Stimulated activated CD4-positive, alpha-beta T cell treated with anti-CD3 and anti-CD28 coated beads, Interleukin-1b, Interleukin-23, amount 100 ng/mL, for 48 hours (primary cell): ENCODE measurements around the gene CRYBB1.
A peak's percentile ranks its signal among the peaks of the same experiment; 100 is the strongest.
"Not testable (repeated sequence)": the region's sequence is repeated elsewhere in the genome, so short reads cannot be mapped to it uniquely, and the experiment has no call there.

Source experiments
- DNase-seq: peaks from one replicate; pipeline ENCODE4 v3.0.0-alpha.2; 2020

The CRYBB1 gene

DNA sequence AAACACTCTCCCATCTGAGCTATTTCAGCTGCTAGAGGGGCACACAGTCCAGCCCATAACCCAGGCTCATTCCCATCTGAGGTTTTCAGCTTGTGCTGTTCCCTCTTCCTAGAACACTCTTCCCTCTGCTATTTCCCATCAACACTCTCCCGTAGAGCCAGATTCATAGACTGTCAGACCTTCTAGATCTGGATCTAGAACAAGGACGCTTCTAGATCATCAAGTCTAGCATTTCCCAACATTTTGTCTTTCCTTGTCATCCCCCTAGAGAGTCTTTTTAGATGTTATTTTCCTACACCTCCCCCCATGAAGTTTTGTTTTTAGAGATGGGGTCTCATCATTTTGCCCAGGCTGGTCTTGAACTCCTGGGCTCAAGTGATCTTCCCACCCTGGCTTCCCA, 17.3 kb upstream of the CRYBB1 start:
- DNase-seq, result no peak

DNA sequence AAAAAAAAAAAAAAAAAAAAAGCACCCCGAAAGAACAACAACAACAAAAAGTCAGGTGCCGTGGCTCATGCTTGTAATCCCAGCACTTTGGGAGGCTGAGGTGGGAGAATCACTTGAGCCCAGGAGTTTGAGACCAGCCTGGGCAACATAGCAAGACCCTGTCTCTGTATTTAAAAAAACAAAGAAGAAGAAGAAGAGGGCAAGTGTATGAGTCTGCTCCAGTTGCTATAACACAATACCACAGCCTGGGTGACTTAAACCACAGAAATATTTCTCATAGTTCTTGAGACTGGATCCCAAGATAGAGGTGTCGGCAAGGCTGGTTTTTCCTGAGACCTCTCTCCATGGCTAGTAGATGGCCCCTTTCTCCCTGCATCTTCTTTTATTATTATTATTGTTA, 16.4 kb upstream of the CRYBB1 start:
- no peak for DNase-seq

DNA sequence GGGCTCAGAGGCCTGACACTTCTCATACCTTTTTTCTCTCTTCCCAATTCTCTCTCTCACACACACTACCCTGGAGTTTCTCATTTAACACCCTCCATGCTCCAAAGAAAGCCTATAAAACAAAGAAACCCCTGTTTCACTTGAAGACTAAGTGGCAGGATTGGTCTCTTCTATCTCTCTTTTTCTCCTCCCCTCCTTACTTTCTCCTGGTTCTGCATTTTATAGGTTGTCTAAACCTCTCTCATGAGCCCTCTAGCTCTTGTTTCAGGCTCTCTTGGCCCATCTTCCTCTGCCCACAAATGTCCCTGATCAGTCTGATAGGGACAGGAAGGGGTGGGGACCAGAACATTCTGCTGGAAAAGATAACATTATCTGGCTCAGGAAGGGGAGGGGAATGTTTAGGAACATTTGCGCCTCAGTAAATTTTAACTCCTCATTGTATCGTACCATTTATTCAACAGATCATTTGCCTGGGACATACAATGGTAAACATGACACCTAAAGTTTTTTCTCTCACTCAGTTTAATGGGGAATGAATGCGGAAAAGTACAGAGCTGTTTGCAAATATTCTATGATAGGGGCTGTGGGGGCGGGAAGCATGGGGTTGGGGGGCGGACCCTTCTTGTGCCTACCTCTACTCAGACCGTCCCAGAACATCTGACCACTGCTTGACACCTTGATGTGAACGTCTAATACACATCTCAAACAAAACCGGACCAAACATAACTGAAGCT, 14.8 kb upstream of the CRYBB1 start:
- DNase-seq, result no peak

DNA sequence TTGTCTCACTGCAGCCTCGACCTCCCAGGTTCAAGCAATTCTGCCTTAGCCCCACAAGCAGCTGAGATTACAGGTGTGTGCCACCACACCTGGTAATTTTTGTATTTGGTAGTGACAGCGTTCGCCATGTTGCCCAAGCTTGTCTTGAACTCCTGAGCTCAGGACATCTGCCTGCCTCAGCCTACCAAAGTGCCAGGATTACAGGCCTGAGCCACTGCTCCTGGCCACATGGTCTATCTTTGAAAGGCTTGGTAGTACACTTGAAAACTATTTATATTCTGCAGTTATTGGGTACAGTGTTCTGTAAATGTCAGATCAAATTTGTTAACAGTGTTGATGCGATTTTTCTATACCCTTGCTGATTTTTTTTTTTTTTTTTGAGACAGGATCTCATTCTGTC, 13.5 kb upstream of the CRYBB1 start:
- DNase-seq, result no peak

DNA sequence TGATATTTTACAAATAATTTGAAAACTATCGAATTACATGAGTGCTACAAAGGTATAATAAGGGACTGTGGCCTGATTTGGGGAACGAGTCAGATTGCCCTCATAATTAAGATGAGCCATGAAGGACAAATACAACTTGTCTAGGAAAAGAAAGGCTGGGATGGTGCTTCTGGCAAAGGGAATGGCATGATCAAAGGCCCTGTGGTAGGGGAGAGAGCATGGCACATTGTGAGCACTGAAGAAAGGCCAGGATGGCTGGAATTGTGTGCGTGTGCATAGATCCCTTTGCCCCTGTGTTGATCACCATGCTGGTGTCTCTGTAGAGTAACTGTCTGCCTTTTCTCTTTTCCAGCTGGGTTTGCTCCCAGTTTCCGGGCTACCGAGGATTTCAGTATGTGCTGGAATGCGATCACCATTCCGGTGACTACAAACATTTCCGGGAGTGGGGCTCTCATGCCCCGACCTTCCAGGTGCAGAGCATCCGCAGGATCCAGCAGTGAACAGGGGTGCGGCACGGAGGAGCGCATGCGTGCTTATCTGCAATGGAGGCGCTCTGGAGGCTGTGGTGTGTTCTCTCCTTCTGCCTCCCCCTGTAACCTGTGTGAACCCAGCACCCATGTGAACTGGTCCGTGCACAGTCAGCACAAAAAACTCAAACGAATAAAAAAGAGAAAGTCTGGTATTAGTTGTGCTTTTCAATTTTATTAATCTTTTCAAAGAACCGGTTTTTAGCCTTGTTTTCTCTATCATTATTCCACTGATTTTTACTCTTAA, 12.3 kb upstream of the CRYBB1 start:
- DNase-seq, result no peak

DNA sequence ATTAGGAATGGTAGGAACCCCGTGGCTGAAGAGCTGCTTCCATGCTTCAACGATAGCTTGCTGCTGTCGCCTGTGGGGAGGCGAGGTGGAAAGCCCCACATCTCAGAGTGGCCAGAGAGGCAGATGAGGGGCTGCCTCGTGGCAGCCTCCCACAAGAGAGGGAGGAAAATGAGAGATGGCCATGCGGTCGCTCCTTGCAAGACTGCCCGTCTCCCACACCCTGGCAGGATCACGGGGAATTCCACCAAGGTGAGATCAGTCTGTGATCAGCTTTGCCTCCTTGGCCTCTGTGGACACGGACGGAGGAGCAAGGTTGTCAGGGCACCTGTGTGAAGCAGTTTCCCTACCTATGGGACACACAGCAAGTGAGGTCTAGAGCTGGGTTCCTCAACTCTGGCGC, 7.0 kb upstream of the CRYBB1 start:
- DNase-seq, result no peak

DNA sequence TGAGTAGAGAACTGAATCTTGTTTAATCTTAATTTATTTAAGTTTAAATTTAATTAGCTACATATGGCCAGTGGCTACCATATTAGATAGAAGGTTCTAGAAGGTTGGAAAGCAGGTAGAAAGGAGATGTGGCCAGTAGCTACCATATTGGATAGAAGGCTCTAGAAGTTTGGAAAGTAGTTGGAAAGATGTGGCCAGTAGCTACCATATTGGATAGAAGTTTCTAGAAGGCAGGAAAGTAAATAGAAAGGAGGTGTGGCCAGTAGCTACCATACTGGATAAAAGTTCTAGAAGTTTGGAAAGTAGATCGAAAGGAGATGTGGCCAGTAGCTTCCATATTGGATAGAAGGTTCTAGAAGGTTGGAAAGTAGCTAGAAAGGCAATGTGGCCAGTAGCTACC, 6.2 kb upstream of the CRYBB1 start:
- DNase-seq, result no peak

DNA sequence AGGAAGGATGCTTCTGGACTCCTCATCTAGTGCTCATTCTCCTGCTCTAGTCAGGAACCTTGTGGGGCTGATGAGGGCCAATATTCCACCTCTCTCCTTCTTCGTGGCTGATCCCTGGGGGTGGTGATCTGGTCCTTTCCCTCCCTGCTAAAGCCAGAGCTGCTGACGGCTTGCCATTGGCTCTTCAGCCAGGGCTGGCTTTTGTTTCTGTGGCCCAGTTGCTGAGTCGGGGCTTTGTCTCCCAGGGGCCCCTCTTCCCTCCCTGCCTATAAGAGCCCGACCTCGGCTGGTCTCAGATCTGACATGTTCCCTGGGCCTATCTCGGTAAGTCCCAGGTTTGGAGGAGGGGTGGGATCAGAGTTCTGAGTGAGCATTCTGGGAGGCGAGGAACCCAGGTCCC, 3.8 kb upstream of the CRYBB1 start, which contains the start of gene CRYBA4:
CRYBA4 (plus strand) TSS at position 301 of the 400 bp plus-strand sequence. CDS start 634 bp downstream, outside the sequence.
- DNase-seq, result no peak

DNA sequence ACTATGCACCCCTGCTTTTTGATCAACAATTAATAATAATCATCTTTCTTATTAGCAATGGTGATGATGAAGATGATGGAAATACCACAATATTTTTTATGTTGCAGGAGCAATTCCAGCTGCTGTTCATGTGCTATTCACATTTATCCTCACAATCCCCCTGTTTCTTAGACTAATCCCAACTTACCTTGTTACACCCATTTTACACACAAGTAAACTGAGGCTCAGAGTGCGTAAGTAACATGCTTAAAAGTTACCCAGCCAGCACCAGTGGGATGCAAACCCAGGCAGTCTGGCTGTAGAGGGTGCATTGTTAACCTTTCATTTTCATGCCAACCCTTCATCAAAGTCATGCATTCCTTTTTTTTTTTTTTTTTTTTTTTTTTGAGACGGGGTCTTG, 2.4 kb upstream of the CRYBB1 start:
- DNase-seq, result no peak

DNA sequence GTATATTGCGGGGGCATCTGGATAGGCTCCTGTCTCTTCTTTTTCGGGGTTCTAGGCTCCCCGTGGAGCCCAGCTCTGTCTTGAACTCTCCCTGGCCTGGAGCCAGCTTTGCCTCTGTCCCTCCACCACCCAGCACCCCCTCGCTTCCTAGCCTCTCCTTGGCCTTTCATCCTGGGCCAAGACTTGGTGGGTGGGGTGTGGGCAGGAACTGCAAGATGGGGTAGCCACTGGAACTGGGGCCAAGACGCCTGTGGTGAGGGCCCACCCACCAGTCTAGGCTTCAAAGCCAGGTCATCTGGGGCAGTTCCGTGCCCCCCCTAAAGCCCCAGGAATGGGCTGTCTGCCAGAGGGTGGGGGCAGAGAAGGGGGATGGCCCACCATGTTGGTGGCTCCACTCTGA, 1.7 kb upstream of the CRYBB1 start:
- DNase-seq, result no peak

DNA sequence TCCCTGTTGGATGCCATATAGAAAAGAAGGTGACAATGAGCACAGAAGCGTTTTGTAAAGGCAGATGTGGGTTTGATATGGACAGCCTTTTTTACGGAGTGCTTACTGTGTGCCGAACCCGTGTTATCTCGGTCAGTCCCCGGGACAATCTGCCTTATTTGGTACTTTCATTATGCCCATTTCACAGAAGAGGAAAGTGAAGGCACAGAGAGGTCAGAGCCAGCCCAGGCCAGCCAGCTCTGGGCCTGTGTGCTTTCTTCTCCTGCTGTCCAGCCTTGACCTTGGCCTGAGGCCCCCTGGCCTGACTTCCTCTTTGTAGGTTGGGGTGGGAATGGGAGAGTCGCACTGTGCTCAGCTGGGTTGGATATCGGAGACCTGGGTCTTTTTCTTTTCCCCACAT, 628 bp upstream of the CRYBB1 start:
- DNase-seq, result no peak

DNA sequence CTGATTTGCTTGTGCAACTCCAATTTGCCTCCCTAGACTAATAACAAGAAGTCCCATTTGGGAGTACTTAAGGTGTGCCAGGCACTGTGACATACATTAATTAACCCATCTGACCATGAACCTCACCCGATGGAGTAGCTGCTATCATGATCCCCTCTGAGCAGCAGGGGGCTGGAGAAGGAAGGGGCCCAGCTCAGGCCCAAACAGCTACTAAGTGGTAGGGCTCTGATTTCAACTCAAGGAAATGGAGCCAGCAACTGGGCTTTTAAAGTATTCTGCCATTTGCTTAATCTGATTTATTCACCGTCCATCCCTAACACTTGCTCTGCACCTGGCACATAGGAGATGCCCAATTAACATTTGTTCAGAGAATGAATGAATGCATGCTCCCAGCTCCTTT, 1.2 kb downstream of the CRYBB1 start:
- no peak for DNase-seq

DNA sequence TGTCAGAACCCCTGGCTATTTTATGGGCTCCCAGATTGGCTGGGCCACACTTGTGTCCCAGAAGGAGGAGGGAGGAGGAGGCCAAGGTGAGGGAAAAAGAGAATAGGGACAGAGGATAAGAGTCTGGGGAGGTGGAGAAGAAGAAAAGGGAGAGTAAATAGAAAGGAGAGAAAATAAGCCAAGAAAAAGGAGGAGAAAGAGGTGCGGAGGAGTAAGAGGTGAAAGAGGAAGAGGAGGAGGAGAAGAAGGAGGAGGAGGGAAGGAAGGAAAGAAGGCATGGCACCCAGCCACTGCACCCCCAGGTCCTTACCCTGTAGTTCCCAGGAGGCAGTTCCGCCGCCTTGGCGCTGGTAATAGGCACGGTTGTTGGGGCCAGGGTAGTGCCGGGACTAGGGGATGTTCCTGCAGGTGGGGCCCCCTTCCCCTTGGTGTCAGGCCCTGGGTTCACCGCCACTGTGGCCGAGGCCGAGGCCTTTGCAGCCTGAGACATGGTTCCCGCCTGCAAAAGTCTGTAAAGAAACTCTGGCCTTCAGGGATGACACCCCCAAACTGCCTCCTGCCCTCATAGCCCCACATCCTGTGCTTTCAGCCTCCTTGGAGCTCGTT, 1.9 kb downstream of the CRYBB1 start:
- no peak for DNase-seq

DNA sequence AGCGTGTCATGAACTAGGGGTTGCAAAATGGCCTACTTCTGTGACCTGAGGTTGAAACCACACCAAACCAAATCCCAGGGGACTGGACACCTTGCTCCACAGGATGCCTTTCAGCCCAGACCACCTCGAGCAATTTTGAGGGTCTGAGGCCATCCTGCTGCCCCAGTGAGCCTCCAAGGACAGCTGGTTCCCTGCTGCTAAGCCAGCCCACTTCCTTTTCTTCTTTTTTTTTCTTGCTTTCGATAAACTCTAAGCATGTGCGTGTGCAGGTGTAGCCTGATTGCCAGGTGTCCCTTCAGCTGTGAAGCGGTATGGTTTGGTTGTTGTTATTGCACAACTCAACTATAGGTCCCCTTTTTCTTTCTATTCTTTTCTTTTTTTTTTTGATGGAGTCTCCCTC, 2.7 kb downstream of the CRYBB1 start:
- no peak for DNase-seq

DNA sequence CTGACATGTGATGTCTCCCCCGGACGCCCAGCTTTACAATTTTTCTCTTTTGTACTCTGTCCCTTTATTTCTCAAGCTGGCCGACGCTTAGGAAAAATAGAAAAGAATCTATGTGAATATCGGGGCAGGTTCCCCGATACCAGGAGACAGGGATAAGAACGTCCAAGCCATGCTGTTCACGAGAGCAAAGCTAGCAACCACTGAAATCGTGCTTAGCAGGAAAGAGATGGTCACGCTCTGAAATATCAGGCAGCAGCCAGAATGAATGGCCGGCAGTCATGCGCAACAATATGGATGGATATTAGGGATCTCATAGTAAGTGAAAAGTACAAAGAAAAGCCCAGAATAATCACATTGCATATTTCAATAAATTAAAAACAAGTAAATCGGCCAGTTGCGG, 3.5 kb downstream of the CRYBB1 start:
- DNase-seq, result no peak

DNA sequence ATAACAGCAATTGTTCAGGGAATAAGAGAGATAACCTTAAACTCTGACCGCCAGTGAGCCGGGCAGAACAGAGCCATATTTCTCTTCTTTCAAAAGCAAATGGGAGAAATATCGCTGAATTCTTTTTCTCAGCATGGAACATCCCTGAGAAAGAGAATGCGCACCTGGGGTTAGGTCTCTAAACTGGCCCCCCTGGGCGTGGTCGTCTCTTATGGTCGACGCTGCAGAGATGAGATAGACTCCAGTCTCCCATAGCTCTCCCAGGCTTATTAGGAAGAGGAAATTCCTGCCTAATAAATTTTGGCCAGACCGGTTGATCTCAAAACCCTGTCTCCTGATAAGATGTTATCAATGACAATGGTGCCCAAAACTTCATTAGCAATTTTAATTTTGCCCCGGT, 4.1 kb downstream of the CRYBB1 start:
- not testable (repeated sequence) for DNase-seq

DNA sequence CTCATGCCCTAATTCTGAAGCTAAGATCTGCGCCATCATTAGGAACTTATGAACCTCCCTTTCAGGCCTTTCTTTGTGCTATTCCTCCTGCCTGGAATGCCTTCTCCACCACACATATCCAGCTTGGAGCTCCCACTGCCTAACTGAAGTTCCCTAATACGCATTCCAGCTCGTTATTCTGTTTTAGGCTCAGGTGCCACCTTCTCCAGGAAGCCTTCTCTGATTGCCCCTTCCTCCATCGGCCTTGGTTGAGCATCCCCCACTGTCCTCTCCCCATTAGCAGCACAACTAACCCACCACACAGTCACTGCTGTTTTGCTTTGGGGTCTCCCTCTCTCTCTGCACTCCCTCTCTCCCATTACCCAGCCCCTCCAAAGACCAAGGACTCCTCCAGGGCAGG, 5.2 kb downstream of the CRYBB1 start:
- DNase-seq, result no peak

DNA sequence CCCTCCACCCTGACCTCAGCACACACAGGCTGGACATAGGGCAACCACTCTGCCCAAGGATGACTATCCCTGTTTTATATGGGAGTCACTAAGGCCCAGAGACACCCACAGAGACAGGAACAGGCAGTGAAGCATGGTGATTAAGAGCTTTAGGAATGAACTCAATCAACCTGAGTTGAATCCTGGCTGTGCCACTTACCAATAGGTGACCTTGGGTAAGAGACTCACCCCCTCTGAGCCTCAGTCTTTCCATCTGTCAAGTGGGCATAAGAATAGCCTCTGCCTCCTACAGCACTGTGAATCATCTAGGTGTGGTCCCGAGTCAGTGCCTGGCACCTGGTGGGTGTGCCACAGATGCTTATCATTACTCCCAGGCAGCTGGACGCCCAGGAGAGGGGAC, 6.8 kb downstream of the CRYBB1 start:
- no peak for DNase-seq

DNA sequence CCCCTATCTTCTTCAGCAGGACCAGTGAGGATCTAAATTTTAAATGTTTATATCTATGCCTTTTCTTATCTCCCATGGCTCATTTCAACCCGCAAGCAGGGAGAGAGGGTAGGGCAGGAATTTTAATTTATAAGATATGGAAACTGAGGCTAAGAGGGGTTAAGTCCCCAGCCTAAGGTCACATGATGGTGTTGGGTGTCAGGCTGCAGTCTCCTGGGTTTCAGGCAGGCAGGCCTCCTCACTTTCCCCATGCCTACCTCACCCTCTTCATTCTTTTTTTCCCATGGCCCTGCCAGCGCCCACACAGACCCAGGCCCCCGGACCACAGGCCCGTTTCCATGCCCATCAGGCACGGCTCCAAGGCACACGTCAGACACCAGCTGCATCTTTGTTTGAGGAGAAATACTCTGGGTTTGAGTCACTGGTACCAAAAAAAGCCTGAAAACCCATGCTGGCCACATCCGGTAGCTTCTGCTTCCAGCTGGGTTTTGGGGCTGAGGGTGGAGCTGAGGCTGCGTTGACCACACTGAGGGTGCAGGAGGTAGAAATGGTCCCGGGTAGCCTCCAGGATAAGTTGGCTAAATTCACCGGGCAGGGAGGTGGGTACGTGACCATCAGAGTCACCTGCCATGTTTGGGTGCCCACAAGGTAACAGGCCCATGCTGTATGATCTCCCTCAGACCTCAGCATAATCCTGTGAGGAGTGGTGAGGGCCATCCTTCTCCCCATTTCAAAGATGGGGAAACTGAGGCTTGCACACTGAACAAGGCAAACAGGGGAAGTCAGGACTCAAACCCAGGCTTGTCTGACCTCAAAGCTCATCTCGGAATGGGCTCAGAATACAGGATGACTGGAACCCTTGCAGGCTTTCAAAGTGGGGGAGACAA, 7.5 kb downstream of the CRYBB1 start:
- peak; percentile 46 for DNase-seq

DNA sequence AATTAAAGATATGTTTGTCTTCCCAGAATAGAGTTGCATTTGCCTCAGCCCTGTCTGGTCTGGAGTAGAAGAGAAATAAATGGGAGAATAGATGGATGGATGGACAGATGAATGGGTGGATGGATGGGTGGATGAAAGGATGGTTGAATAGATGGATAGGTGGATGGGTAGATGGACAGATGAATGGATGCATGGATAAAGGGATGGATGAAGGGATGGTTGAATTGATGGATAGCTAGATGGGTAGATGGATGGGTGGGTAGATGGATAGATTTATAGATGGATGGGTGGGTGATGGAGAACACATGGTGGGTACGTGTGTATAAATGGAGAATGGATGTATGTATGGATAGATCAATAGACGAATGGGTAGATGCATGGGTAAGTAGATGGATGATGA, 8.5 kb downstream of the CRYBB1 start:
- no peak for DNase-seq

DNA sequence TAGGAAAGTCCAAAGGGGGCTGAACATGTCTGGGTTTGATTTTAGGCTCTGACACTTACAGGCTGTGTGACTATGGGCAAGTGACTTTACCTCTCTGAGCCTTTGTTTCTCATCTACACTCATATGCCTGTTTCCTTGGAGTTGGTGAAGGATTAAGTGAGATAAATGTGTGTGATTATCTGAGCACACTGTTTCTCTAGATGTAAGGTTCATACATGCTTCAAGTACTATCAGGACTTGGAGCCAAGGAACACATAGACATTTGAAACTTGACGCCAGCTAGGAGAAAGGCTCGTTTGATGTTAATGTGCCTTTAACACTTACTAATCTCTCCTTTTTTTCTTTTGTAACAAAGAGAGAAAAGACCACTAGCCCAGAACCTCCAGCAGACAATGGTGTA, 9.7 kb downstream of the CRYBB1 start:
- no peak for DNase-seq

DNA sequence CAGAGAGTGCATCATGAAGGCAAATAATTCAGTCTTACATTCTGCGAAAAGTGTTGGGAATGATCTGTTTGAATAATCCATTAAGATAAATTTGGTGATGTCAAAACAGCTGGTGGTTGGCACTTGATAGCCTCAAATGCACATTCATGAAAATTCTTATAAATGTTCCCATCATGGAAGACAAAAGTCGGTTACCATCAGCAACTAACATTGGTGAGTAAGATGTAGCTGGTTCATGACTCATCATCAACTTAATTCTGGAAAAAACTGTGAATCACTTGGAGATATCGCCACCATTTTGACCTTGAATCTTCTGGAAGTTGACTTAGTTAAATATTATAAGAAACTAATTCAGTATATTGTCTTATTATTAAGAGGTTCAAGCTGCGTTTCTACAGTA, 11.2 kb downstream of the CRYBB1 start:
- DNase-seq, result no peak

DNA sequence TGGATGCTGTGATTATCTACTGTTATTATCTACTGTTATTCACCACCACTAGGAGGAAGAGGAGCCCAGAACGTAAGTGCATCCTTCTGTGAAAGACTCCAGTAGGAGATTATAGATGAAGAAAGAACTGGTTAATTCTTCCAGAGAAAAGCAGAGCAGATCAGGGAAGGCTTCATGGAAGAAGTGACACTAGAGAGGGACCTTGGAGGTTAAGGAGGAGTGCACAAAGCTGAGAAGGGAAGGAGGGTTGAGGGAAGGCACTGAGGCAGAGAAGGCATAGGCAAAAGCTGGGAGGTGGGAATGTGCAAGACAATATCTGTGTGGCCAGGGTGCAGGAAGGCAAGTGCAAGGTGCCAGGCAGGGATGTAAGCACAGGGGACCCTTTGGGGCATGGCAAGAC, 13.5 kb downstream of the CRYBB1 start:
- DNase-seq, result no peak
